Transverse colon (tissue), 4 donors: ENCODE data around the gene MACF1. TPM values are rescaled to one million over a fixed set of nuclear protein-coding genes. Genes with fewer than 3 reads are reported as not detected.
A peak's percentile ranks its signal among the peaks of the same experiment; 100 is the strongest.

ENCODE experiments used
- DNase-seq: peaks from one replicate; pipeline ENCODE4 v3.0.0-alpha.2; 2019
- H3K27ac ChIP-seq, 4 donors: fragments of 200-600 bp; sonication (generic); 2 replicates each; pipeline ENCODE4 v1.5.1; 2016 to 2018; ENCODE audit warnings: inconsistent platforms in 4 of 4
- H3K27me3 ChIP-seq: fragments of 200-600 bp; sonication (generic); 2 replicates; pipeline ENCODE4 v1.5.1; 2017; ENCODE audit warnings: inconsistent platforms
- H3K36me3 ChIP-seq, 4 donors: fragments of 200-600 bp; sonication (generic); 2 replicates each; pipeline ENCODE4 v1.5.1; 2017 to 2019; ENCODE audit warnings: inconsistent platforms in 4 of 4
- H3K4me1 ChIP-seq, 4 donors: fragments of 200-600 bp; sonication (generic); 2 replicates each; pipeline ENCODE4 v1.5.1; 2017 to 2020; ENCODE audit warnings: inconsistent platforms in 4 of 4
- H3K4me3 ChIP-seq, 4 donors: fragments of 200-600 bp; sonication (generic); 1 replicate in 1 of 4; 2 replicates in 3 of 4; pipeline versions ENCODE4 v1.5.1 to v1.6.1; 2017 to 2019; ENCODE audit warnings: inconsistent platforms in 4 of 4
- H3K9me3 ChIP-seq, 2 donors: fragments of 200-600 bp; sonication (generic); 2 replicates each; pipeline ENCODE4 v1.5.1; 2017 to 2019; ENCODE audit warnings: inconsistent platforms in 2 of 2
- EP300 ChIP-seq: sonication (generic); formaldehyde crosslinking; IDR thresholded peaks from one replicate; pipeline ENCODE4 v1.6.1; 2017; ENCODE audit warnings: antibody characterized with exemption, low read depth
- POLR2A ChIP-seq: fragments of 450-650 bp; IDR thresholded peaks from one replicate; pipeline ENCODE4 v1.6.1; 2016; ENCODE audit warnings: antibody characterized with exemption, mild to moderate bottlenecking, moderate library complexity
- POLR2AphosphoS5 ChIP-seq, 3 donors: sonication (generic); formaldehyde crosslinking; IDR thresholded peaks; one replicate each; pipeline ENCODE4 v1.6.1; 2016; ENCODE audit warnings: antibody characterized with exemption in 3 of 3
- WGBS, 2 donors: methylation state at CpG; one replicate each; pipeline ENCODE4 v1.1.5; 2018; ENCODE audit warnings: low coverage in 1 of 2; 5-methylcytosine and 5-hydroxymethylcytosine counted together
- in situ Hi-C, 4 donors: fragments of 200-750 bp; cut with MboI; loops; one replicate each; pipeline versions ENCODE4 v1.15.0 to v1.15.1; 2017; ENCODE audit warnings: low sequenced_read_pairs in 3 of 4, low pct_ligation_motif_present in 1 of 4, low pct_unique_long_range_greater_than_20kb in 1 of 4
- intact Hi-C: fragments of 100-400 bp; cut with DNase I; formaldehyde crosslinking; loops from one replicate; pipeline ENCODE4 v1.15.1; 2023; ENCODE audit warnings: low total_unique reads
- total RNA-seq, 4 donors: library from RNA; depleted of rRNA; stranded (reverse); fragments of >200 nt; gene quantifications; one replicate each; pipeline ENCODE4 v1.1.0, GENCODE V29; 2016
- TF ChIP-seq, protein P1 (sequence below), 5 experiments: fragments of 200-600 bp in 3 of 5; fragments of 450-650 bp in 2 of 5; sonication (generic) in 3 of 5; IDR thresholded peaks; 1 replicate in 2 of 5; 2 replicates in 3 of 5; pipeline ENCODE4 v1.5.1; 2016 to 2017; ENCODE audit warnings: antibody characterized with exemption in 5 of 5, inconsistent platforms in 3 of 5, mild to moderate bottlenecking in 2 of 5, moderate library complexity in 1 of 5

The MACF1 gene
- total RNA-seq, 4 donors from 2014 or later, result 190 to 300 (median 254) TPM

DNA sequence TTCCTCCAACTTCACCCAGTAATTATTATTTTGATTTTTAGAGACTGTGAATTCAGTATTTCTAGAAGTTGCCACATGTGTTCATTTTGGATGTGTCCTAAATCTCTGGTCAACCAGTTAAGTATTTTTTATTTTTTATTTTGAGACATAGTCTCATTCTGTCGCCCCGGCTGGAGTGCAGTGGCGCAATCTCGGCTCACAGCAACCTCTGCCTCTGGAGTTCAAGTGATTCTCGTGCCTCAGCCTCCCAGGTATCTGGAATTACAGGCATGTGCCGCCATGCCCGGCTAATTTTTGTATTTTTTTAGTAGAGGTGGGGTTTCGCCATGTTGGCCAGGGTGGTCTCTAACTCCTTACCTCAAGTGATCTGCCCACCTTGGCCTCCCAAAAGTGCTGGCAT lies 8.0 kb downstream of the MACF1 start:
- intact Hi-C loops (no loop called here), in situ Hi-C loops (no loop called here)
- Histone ChIP-seq H3K4me3 (no peak overlapping the region), H3K27ac (peak overlapping the region in 1 of 4 donors; percentile 10), H3K9me3 (no peaks in the 10 kb centered on the region), H3K4me1 (peaks cover 13 to 63% (median 28%) of the 10 kb centered on the region in 4 donors), H3K36me3 (no peaks in the 10 kb centered on the region), H3K27me3 (no peaks in the 10 kb centered on the region)
- no peak for DNase-seq
- TF ChIP-seq, protein P1, sequence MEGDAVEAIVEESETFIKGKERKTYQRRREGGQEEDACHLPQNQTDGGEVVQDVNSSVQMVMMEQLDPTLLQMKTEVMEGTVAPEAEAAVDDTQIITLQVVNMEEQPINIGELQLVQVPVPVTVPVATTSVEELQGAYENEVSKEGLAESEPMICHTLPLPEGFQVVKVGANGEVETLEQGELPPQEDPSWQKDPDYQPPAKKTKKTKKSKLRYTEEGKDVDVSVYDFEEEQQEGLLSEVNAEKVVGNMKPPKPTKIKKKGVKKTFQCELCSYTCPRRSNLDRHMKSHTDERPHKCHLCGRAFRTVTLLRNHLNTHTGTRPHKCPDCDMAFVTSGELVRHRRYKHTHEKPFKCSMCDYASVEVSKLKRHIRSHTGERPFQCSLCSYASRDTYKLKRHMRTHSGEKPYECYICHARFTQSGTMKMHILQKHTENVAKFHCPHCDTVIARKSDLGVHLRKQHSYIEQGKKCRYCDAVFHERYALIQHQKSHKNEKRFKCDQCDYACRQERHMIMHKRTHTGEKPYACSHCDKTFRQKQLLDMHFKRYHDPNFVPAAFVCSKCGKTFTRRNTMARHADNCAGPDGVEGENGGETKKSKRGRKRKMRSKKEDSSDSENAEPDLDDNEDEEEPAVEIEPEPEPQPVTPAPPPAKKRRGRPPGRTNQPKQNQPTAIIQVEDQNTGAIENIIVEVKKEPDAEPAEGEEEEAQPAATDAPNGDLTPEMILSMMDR (IDR thresholded peaks at IDR 0.05), result no peak
- no peak for TF ChIP-seq POLR2A
- TF ChIP-seq POLR2AphosphoS5 (IDR thresholded peaks at IDR 0.05), result no peak
- TF ChIP-seq EP300, result no peak
- 94 to 100% methylated on average over 6 to 8 of the region's 8 CpGs for WGBS, 2 donors

DNA sequence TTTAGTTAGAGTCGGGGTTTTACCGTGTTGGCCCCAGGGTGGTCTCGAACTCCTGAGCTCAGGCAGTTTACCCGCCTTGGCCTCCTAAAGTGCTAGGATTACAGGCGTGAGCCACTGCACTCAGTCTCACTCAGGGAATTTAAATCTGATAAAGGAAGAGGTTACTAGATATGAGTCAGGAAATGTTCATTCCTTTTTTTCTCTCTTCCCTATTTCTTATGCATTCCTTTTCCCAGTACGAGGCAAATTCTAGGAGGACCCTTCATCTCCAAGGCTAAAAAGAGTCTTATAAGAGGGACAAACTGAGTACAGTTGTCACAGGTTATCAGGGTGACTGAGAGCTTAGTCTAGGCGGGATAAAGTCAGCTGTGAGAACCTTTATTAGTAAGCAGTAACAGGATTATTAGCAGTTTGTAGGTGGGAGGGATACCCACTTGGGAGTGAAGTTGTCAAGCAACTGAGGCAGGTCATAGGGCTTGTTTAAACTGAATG lies 9.1 kb downstream of the MACF1 start:
- H3K4me1 ChIP-seq, result peaks cover 13 to 65% (median 30%) of the 10 kb centered on the region in 4 donors
- H3K36me3 ChIP-seq, result no peaks in the 10 kb centered on the region
- in situ Hi-C loops, result no loop called here
- H3K27me3 ChIP-seq, result no peaks in the 10 kb centered on the region
- H3K4me3 ChIP-seq, result no peak overlapping the region
- intact Hi-C loops, result no loop called here
- peak overlapping the region; percentile 42 to 79 (median 62) for H3K27ac ChIP-seq
- 67 to 74% methylated on average over 2 to 7 of the region's 7 CpGs for WGBS, 2 donors
- H3K9me3 ChIP-seq, result no peaks in the 10 kb centered on the region
- no peak for DNase-seq
- TF ChIP-seq EP300 (no peak), POLR2A (no peak), POLR2AphosphoS5 (IDR thresholded peaks at IDR 0.05) (no peak)
- TF ChIP-seq, protein P1 (IDR thresholded peaks at IDR 0.05), result no peak

DNA sequence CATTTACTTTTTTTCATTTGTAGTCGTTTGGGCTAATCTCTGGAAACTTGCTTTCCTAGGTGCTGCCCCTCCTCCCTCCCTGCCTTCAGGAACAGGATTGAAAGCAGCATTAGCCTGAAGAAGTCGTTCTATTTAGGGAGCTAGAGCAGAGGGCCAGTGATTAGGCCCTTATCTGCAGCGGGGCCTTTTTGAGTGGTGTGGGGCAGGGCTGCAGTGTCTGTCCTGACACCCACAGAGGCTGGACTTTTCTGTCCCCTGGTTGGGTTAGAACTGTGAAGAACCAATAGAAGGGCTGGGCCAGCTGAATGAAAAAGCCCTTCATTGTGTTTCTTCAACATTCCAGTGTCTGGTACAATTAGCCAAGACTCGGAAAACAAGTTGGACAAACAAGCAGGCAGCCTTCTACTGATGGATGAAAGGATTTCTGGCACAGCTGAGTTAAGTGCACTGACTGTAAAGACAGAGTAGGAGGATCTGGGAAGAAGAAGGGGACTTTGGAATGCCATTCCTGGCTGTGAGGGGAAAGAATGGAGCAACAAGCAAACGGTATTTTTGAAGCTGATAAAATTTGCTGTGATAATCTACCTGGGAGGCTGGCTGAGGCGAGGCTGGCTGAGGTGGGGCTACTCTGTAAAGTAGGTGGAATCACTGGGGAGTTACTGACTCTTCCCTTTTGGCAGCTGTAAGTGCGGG lies 9.7 kb downstream of the MACF1 start:
- WGBS, 2 donors, result 0 to 26% methylated on average over 2 to 7 of the region's 7 CpGs
- TF ChIP-seq EP300, result no peak
- TF ChIP-seq POLR2AphosphoS5 (IDR thresholded peaks at IDR 0.05), result no peak
- TF ChIP-seq, protein P1 (IDR thresholded peaks at IDR 0.05), result no peak
- no peak for TF ChIP-seq POLR2A
- intact Hi-C loops (no loop called here), in situ Hi-C loops (no loop called here)
- DNase-seq, result no peak
- peaks cover 13 to 65% (median 30%) of the 10 kb centered on the region in 4 donors for H3K4me1 ChIP-seq
- no peaks in the 10 kb centered on the region for H3K36me3 ChIP-seq
- peak overlapping the region; percentile 42 to 79 (median 62) for H3K27ac ChIP-seq
- H3K27me3 ChIP-seq, result no peaks in the 10 kb centered on the region
- no peak overlapping the region for H3K4me3 ChIP-seq
- H3K9me3 ChIP-seq, result no peaks in the 10 kb centered on the region

DNA sequence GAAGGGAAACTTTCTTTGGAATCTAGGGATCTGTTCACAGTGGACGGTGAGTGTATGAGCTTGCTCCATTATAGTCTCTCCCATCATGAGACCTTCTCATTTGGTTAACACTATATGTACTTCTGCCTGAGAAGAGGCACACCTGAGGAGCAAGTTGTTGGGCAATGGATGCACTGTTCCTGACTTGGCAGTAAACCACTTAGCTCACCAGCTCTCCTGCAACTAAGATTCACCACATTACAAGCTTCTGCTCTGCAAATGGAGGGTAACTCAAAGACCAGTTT lies 10.2 kb downstream of the MACF1 start:
- no peaks in the 10 kb centered on the region for H3K9me3 ChIP-seq
- H3K36me3 ChIP-seq, result no peaks in the 10 kb centered on the region
- 17% methylated on average over 1 of the region's 1 CpG; no CpG with 5 or more reads in 1 of the 2 donors for WGBS, 2 donors
- intact Hi-C loops (no loop called here), in situ Hi-C loops (no loop called here)
- H3K27ac ChIP-seq, result peak overlapping the region; percentile 42 to 79 (median 62)
- TF ChIP-seq, protein P1 (IDR thresholded peaks at IDR 0.05), result no peak
- H3K27me3 ChIP-seq, result no peaks in the 10 kb centered on the region
- H3K4me1 ChIP-seq, result peaks cover 13 to 65% (median 30%) of the 10 kb centered on the region in 4 donors
- no peak overlapping the region for H3K4me3 ChIP-seq
- no peak for DNase-seq
